K562 (cell line): ENCODE data around the gene THADA. TPM values are rescaled to one million over a fixed set of nuclear protein-coding genes. Genes with fewer than 3 reads are reported as not detected.

ENCODE experiments used
- E2F3 ChIP-seq: fragments of 250-450 bp; sonication (Bioruptor Pico); IDR thresholded peaks from 2 replicates; pipeline ENCODE4 v1.4.0; 2020; ENCODE audit warnings: mild to moderate bottlenecking
- FOXK1 ChIP-seq: sonication (generic); formaldehyde crosslinking; IDR thresholded peaks from 2 replicates; pipeline ENCODE4 v1.8.0; 2022; ENCODE audit warnings: missing genetic modification reagents, mild to moderate bottlenecking, borderline replicate concordance
- KLF16 ChIP-seq: IDR thresholded peaks from 2 replicates; pipeline ENCODE4 v1.6.1; 2016; ENCODE audit warnings: antibody characterized with exemption
- KLF6 ChIP-seq: fragments of 250-450 bp; sonication (Bioruptor Pico); IDR thresholded peaks from 2 replicates; pipeline ENCODE4 v1.4.0; 2020; ENCODE audit warnings: mild to moderate bottlenecking, moderate library complexity, borderline replicate concordance
- NBN ChIP-seq: fragments of 450-650 bp; IDR thresholded peaks from 2 replicates; pipeline ENCODE4 v1.6.1; 2016; ENCODE audit warnings: low read depth, mild to moderate bottlenecking
- SIN3B ChIP-seq: fragments of 450-650 bp; IDR thresholded peaks from 2 replicates; pipeline ENCODE4 v1.6.1; 2017; ENCODE audit warnings: low read depth, mild to moderate bottlenecking, moderate library complexity
- SMC3 ChIP-seq: conservative IDR thresholded peaks from 2 replicates; pipeline ENCODE4 v1.6.1; 2011; ENCODE audit warnings: low read depth, low read length, improper control_type of control experiment; ENCODE audit not compliant: insufficient read depth
- YBX1 ChIP-seq: fragments of 450-650 bp; IDR thresholded peaks from 2 replicates; pipeline ENCODE4 v1.7.1; 2016; ENCODE audit warnings: mild to moderate bottlenecking
- ZC3H11A ChIP-seq: IDR thresholded peaks from 2 replicates; pipeline ENCODE4 v1.6.1; 2012; ENCODE audit warnings: low read depth, low read length, improper control_type of control experiment
- ZNF24 ChIP-seq: fragments of 450-650 bp; IDR thresholded peaks from 2 replicates; pipeline ENCODE4 v1.6.1; 2016
- ZNF316 ChIP-seq: fragments of 450-650 bp; IDR thresholded peaks from 2 replicates; pipeline ENCODE4 v1.6.1; 2016
- ZNF408 ChIP-seq: fragments of 250-450 bp; sonication (Bioruptor Pico); IDR thresholded peaks from 2 replicates; pipeline ENCODE4 v1.4.0; 2020; ENCODE audit warnings: low read depth, mild to moderate bottlenecking, moderate library complexity
- ZNF57 ChIP-seq: fragments of 450-650 bp; formaldehyde crosslinking; IDR thresholded peaks from 2 replicates; pipeline ENCODE4 v1.4.0; 2020; ENCODE audit warnings: mild to moderate bottlenecking, moderate library complexity
- polyA plus RNA-seq, 8 experiments: library from polyadenylated mRNA; depleted of rRNA in 4 of 8; stranded (reverse) in 5 of 8; unstranded in 3 of 8; fragments of >200 nt; fragmentation: Nextera tagmentation in 2 of 8; fragmentation: Illumina TruSeq in 1 of 8; extraction: Ambion mirVana in 2 of 8; extraction: Trizol in 1 of 8; gene quantifications; 2 replicates each; pipeline versions ENCODE4 v1.2.1 to v1.2.3, GENCODE V29; 2011 to 2014; ENCODE audit warnings: inconsistent platforms in 1 of 8, missing spikeins in 1 of 8
- total RNA-seq, 7 experiments: library from RNA; depleted of rRNA in 6 of 7; stranded (reverse); fragments of >200 nt in 6 of 7; fragmentation: Illumina TruSeq in 2 of 7; extraction: Trizol in 2 of 7; gene quantifications; 2 replicates each; pipeline versions ENCODE4 v1.2.1 to v1.2.3, GENCODE V29; 2011 to 2021; ENCODE audit warnings: low replicate concordance in 1 of 7
- TF ChIP-seq, protein P1 (sequence below): fragments of 250-450 bp; sonication (Bioruptor Pico); IDR thresholded peaks from 2 replicates; pipeline ENCODE4 v1.5.1; 2021; ENCODE audit warnings: mild to moderate bottlenecking
- TF ChIP-seq, protein P2 (sequence below): fragments of 250-450 bp; sonication (Bioruptor Pico); IDR thresholded peaks from 2 replicates; pipeline ENCODE4 v1.5.0; 2020; ENCODE audit warnings: mild to moderate bottlenecking
- TF ChIP-seq, protein P3 (sequence below): fragments of 450-650 bp; IDR thresholded peaks from 2 replicates; pipeline ENCODE4 v1.6.1; 2016
- TF ChIP-seq, protein P4 (sequence below), 3 experiments: IDR thresholded peaks in 2 of 3; conservative IDR thresholded peaks in 1 of 3; 2 replicates each; pipeline ENCODE4 v1.5.1; 2011 to 2012; ENCODE audit warnings: low read length in 3 of 3, mild to moderate bottlenecking in 3 of 3, control low read depth in 2 of 3, improper control_type of control experiment in 1 of 3, inconsistent platforms in 1 of 3, low read depth in 1 of 3, mixed read lengths in 1 of 3, moderate library complexity in 1 of 3; ENCODE audit not compliant: insufficient read depth in 2 of 3
- TF ChIP-seq, protein P5 (sequence below): fragments of 250-450 bp; sonication (Bioruptor Pico); IDR thresholded peaks from 2 replicates; pipeline ENCODE4 v1.8.0; 2022; ENCODE audit warnings: inconsistent platforms, mild to moderate bottlenecking, moderate library complexity, borderline replicate concordance
- TF ChIP-seq, protein P6 (sequence below), 2 experiments: fragments of 450-650 bp in 1 of 2; sonication (generic) in 1 of 2; formaldehyde crosslinking in 1 of 2; IDR thresholded peaks in 1 of 2; conservative IDR thresholded peaks in 1 of 2; 2 replicates each; pipeline versions ENCODE4 v1.6.1 to v1.8.1; 2016 to 2023; ENCODE audit warnings: mild to moderate bottlenecking in 2 of 2, moderate library complexity in 2 of 2, inconsistent platforms in 1 of 2, missing genetic modification reagents in 1 of 2

The THADA gene
- total and polyA plus RNA-seq, 9 of the 15 experiments (the other 6 are each of a cell fraction or from before 2014, with no cell fraction given) = 17.8 to 34.7 (median 31.9) TPM

DNA sequence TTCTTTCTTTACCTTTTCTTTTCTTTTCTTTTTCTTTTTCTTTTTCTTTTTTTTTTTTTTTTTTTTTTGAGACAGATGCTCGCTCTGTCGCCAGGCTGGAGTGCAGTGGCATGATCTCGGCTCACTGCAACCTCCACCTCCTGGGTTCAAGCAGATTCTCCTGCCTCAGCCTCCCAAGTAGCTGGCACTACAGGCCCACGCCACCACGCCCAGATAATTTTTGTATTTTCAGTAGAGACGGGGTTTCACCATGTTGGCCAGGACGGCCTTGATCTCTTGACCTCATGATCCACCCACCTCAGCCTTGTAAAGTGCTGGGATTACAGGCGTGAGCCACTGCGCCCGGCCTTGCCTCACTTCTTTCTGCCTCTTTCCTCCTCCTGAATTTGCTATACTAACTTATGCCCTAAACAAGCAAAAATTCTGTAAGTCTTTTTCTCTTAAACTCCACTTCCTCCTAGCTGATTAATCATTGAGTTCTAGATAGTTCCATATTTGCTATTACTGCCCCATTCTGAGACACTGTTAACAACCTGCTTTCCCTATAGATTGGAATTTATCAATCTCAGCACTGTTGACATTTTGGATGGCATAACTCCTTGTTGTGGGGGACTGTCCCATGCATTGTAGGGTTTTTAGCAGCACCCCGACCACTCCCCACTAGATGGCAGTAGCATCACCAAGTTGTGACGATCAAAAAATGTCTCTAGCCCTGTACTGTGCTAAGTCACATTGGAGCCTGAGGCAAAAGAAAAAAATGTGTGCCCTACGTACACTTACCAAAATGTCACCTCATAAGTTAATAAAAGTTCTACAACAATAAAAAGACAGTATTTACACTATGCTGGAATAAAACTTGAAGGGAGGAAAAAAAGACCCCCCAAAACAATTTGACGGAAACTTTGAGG, 16.4 kb upstream of the THADA start (continued):
- TF ChIP-seq, protein P1, sequence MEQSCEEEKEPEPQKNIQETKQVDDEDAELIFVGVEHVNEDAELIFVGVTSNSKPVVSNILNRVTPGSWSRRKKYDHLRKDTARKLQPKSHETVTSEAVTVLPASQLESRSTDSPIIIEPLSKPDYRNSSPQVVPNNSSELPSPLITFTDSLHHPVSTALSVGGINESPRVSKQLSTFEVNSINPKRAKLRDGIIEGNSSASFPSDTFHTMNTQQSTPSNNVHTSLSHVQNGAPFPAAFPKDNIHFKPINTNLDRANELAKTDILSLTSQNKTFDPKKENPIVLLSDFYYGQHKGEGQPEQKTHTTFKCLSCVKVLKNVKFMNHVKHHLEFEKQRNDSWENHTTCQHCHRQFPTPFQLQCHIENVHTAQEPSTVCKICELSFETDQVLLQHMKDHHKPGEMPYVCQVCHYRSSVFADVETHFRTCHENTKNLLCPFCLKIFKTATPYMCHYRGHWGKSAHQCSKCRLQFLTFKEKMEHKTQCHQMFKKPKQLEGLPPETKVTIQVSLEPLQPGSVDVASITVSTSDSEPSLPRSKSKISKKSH (CRISPR knock-in tag) = no peak
- TF ChIP-seq ZNF408 (CRISPR knock-in tag) = no peak
- no peak for TF ChIP-seq E2F3 (CRISPR knock-in tag)
- no peak for TF ChIP-seq KLF6 (CRISPR knock-in tag)
- no peak for TF ChIP-seq ZNF57 (CRISPR knock-in tag)
- TF ChIP-seq, protein P2, sequence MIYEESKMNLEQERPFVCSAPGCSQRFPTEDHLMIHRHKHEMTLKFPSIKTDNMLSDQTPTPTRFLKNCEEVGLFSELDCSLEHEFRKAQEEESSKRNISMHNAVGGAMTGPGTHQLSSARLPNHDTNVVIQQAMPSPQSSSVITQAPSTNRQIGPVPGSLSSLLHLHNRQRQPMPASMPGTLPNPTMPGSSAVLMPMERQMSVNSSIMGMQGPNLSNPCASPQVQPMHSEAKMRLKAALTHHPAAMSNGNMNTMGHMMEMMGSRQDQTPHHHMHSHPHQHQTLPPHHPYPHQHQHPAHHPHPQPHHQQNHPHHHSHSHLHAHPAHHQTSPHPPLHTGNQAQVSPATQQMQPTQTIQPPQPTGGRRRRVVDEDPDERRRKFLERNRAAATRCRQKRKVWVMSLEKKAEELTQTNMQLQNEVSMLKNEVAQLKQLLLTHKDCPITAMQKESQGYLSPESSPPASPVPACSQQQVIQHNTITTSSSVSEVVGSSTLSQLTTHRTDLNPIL = no peak
- TF ChIP-seq KLF16 = 0 out of 2 replicates have a peak, but pooled peaks have one; percentile 9
- no peak for TF ChIP-seq FOXK1 (CRISPR knock-in tag)
- TF ChIP-seq, protein P3, sequence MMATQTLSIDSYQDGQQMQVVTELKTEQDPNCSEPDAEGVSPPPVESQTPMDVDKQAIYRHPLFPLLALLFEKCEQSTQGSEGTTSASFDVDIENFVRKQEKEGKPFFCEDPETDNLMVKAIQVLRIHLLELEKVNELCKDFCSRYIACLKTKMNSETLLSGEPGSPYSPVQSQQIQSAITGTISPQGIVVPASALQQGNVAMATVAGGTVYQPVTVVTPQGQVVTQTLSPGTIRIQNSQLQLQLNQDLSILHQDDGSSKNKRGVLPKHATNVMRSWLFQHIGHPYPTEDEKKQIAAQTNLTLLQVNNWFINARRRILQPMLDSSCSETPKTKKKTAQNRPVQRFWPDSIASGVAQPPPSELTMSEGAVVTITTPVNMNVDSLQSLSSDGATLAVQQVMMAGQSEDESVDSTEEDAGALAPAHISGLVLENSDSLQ = no peak
- TF ChIP-seq, protein P4, sequence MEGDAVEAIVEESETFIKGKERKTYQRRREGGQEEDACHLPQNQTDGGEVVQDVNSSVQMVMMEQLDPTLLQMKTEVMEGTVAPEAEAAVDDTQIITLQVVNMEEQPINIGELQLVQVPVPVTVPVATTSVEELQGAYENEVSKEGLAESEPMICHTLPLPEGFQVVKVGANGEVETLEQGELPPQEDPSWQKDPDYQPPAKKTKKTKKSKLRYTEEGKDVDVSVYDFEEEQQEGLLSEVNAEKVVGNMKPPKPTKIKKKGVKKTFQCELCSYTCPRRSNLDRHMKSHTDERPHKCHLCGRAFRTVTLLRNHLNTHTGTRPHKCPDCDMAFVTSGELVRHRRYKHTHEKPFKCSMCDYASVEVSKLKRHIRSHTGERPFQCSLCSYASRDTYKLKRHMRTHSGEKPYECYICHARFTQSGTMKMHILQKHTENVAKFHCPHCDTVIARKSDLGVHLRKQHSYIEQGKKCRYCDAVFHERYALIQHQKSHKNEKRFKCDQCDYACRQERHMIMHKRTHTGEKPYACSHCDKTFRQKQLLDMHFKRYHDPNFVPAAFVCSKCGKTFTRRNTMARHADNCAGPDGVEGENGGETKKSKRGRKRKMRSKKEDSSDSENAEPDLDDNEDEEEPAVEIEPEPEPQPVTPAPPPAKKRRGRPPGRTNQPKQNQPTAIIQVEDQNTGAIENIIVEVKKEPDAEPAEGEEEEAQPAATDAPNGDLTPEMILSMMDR (IDR thresholded peaks at IDR 0.05 in 2 of 3, conservative IDR thresholded peaks at IDR 0.05 in 1 of 3; ENCODE audit: insufficient read depth in 2 of 3, low read depth in 1 of 3, low read length in 3 of 3) = peak; percentile 68 to 86 (median 84)
- no peak for TF ChIP-seq ZNF316
- peak; percentile 28; the same call in 1 of the 2 replicates for TF ChIP-seq NBN
- TF ChIP-seq SMC3 = peak; percentile 46
- no peak for TF ChIP-seq ZC3H11A
- TF ChIP-seq, protein P5, sequence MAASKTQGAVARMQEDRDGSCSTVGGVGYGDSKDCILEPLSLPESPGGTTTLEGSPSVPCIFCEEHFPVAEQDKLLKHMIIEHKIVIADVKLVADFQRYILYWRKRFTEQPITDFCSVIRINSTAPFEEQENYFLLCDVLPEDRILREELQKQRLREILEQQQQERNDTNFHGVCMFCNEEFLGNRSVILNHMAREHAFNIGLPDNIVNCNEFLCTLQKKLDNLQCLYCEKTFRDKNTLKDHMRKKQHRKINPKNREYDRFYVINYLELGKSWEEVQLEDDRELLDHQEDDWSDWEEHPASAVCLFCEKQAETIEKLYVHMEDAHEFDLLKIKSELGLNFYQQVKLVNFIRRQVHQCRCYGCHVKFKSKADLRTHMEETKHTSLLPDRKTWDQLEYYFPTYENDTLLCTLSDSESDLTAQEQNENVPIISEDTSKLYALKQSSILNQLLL (CRISPR knock-in tag) = no peak
- TF ChIP-seq, protein P6, sequence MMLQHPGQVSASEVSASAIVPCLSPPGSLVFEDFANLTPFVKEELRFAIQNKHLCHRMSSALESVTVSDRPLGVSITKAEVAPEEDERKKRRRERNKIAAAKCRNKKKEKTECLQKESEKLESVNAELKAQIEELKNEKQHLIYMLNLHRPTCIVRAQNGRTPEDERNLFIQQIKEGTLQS (IDR thresholded peaks at IDR 0.05) = no peak
- TF ChIP-seq, protein P6 (CRISPR knock-in tag; conservative IDR thresholded peaks at IDR 0.05) = no peak
- TF ChIP-seq SIN3B = no peak
- no peak for TF ChIP-seq YBX1
- TF ChIP-seq ZNF24 = no peak
